Measurements from ENCODE around the gene CTXND1.

CTXND1 gene

GRCh38 chr15:80180468-80180867 lies 71.5 kb downstream of the CTXND1 start:
- no peak for DNase-seq

GRCh38 chr15:80179935-80180334 lies 72.1 kb downstream of the CTXND1 start:
- DNase-seq = no peak

GRCh38 chr15:80179025-80179759 lies 72.8 kb downstream of the CTXND1 start:
- peak; percentile 34 to 78 (median 68) for DNase-seq

GRCh38 chr15:80177156-80177555 lies 74.9 kb downstream of the CTXND1 start:
- DNase-seq = peak; percentile 52 to 79 (median 76)

GRCh38 chr15:80176443-80176842 lies 75.6 kb downstream of the CTXND1 start:
- DNase-seq = no peak

- peak in 1 of 4 experiments; percentile 7 for DNase-seq
Observed at GRCh38 chr15:80175436-80175835, 76.6 kb downstream of the CTXND1 start.

- DNase-seq = peak in 1 of 4 experiments; percentile 8
Observed at GRCh38 chr15:80174017-80174746, 77.8 kb downstream of the CTXND1 start.

- DNase-seq = peak; percentile 48 to 72 (median 63)
Observed at GRCh38 chr15:80173022-80173759, 78.8 kb downstream of the CTXND1 start.

- DNase-seq = no peak
Observed at GRCh38 chr15:80172401-80172800, 79.6 kb downstream of the CTXND1 start.

- DNase-seq = no peak
Observed at GRCh38 chr15:80171787-80172186, 80.2 kb downstream of the CTXND1 start.

- no peak for DNase-seq
Observed at GRCh38 chr15:80170596-80170995, 81.4 kb downstream of the CTXND1 start.

- DNase-seq = no peak
Observed at GRCh38 chr15:80169768-80170357, 82.2 kb downstream of the CTXND1 start.

GRCh38 chr15:80168421-80168820 lies 83.6 kb downstream of the CTXND1 start:
- DNase-seq = no peak

GRCh38 chr15:80167936-80168335 lies 84.1 kb downstream of the CTXND1 start:
- DNase-seq = no peak

- no peak for DNase-seq
Observed at GRCh38 chr15:80163897-80164296, 88.1 kb downstream of the CTXND1 start.

GRCh38 chr15:80163217-80163616 lies 88.8 kb downstream of the CTXND1 start:
- DNase-seq = no peak

- no peak for DNase-seq
Observed at GRCh38 chr15:80162059-80162554, 89.9 kb downstream of the CTXND1 start.

GRCh38 chr15:80161468-80162016 lies 90.5 kb downstream of the CTXND1 start:
- no peak for DNase-seq

GRCh38 chr15:80160570-80161156 lies 91.3 kb downstream of the CTXND1 start:
- peak; percentile 89 to 95 (median 93) for DNase-seq

- peak in 3 of 4 experiments; percentile 16 to 31 (median 28) for DNase-seq
Observed at GRCh38 chr15:80159811-80160569, 92.0 kb downstream of the CTXND1 start.

GRCh38 chr15:80159301-80159700 lies 92.7 kb downstream of the CTXND1 start:
- DNase-seq = no peak
